ENCODE measurements around the gene NTN3. TPM values are rescaled to one million over a fixed set of nuclear protein-coding genes. Genes with fewer than 3 reads are reported as not detected.

The NTN3 gene
- total and polyA plus RNA-seq, 2 of the 8 experiments (the other 6 are each of a cell fraction or from before 2014, with no cell fraction given): 0.30 to 0.34 TPM

- Histone ChIP-seq H3K23ac (ENCODE audit: insufficient read length) (no peak overlapping the region), H3K9me3 (ENCODE audit: insufficient read depth in 2 of 2, low read depth in 1 of 2, low read length in 1 of 2) (no peaks in the 10 kb centered on the region), H4K91ac (replicated peaks; ENCODE audit: insufficient read length, low read length) (no peak overlapping the region), H2BK20ac (ENCODE audit: low read length) (no peak overlapping the region), H3K18ac (ENCODE audit: extremely low read depth, low read length) (no peak overlapping the region), H3K79me2 (ENCODE audit: control insufficient read depth in 1 of 2, insufficient read depth in 2 of 2, low read length in 2 of 2) (peaks cover 0 to 4% of the 10 kb centered on the region in 2 experiments; a peak in 1 of 4 replicates), H4K8ac (ENCODE audit: extremely low read depth, insufficient read depth, low read length) (no peak overlapping the region; the same call in 1 of the 2 replicates), H2BK120ac (replicated peaks; ENCODE audit: low read depth, low read length) (no peak overlapping the region), H2BK12ac (ENCODE audit: low read depth, low read length) (no peak overlapping the region), H2AK5ac (ENCODE audit: low read depth, low read length) (no peak overlapping the region), H3K56ac (replicated peaks; ENCODE audit: insufficient read length, low read depth, low read length) (no peak overlapping the region), H3K79me1 (ENCODE audit: low read depth, low read length) (peaks cover 14% of the 10 kb centered on the region; the same call in 1 of the 2 replicates), H3K14ac (ENCODE audit: insufficient read length) (no peak overlapping the region), H4K5ac (ENCODE audit: insufficient read length, low read depth, low read length) (no peak overlapping the region), H3K4ac (replicated peaks; ENCODE audit: insufficient read length, low read depth, low read length) (no peak overlapping the region), H3K27me3 (replicated peaks in 1 of 4; ENCODE audit: control insufficient read depth in 3 of 4, extremely low read depth in 1 of 4, insufficient read depth in 3 of 4, low read length in 3 of 4) (peaks cover 19 to 42% (median 31%) of the 10 kb centered on the region in 4 experiments), H3K4me1 (replicated peaks in 1 of 4; ENCODE audit: control insufficient read depth in 3 of 4, insufficient read depth in 4 of 4, low read length in 3 of 4) (peaks cover 0 to 22% (median 9%) of the 10 kb centered on the region in 4 experiments; a peak in 5 of 7 replicates), H2BK15ac (ENCODE audit: low read length) (no peak overlapping the region), H4K20me1 (replicated peaks in 1 of 2; ENCODE audit: control insufficient read depth in 1 of 2, insufficient read depth in 2 of 2, low read length in 2 of 2) (peaks cover 9 to 21% of the 10 kb centered on the region in 2 experiments), H3K4me3 (ENCODE audit: extremely low read depth in 1 of 4, insufficient read depth in 2 of 4, low read depth in 3 of 4, low read length in 4 of 4) (peak overlapping the region in 1 of 4 experiments; percentile 83; a peak in 1 of 8 replicates), H3K23me2 (ENCODE audit: low read depth, low read length) (peaks cover 18% of the 10 kb centered on the region; the same call in 1 of the 2 replicates), H2BK5ac (ENCODE audit: low read depth, low read length) (no peak overlapping the region), H3K36me3 (ENCODE audit: control insufficient read depth in 2 of 4, insufficient read depth in 4 of 4, low read length in 3 of 4) (no peaks in the 10 kb centered on the region), H3K4me2 (ENCODE audit: insufficient read depth in 1 of 2, low read depth in 2 of 2, low read length in 2 of 2) (peak overlapping the region; percentile 73 to 83), H2AFZ (ENCODE audit: low read length) (no peak overlapping the region), H3K9ac (replicated peaks in 1 of 4; ENCODE audit: extremely low read depth in 1 of 4, low read depth in 3 of 4, low read length in 3 of 4) (no peak overlapping the region), H3K27ac (ENCODE audit: low read depth, low read length) (no peak overlapping the region)
- TF ChIP-seq CHD1 (IDR thresholded peaks at IDR 0.05; ENCODE audit: low read depth, low read length): no peak
- TF ChIP-seq CEBPB (IDR thresholded peaks at IDR 0.05; ENCODE audit: low read depth, low read length): no peak
- TF ChIP-seq SP1 (IDR thresholded peaks at IDR 0.05; ENCODE audit: low read depth, low read length): no peak
- no peak for TF ChIP-seq POLR2A (IDR thresholded peaks at IDR 0.05; ENCODE audit: control extremely low read depth in 1 of 2, low read depth in 2 of 2, low read length in 2 of 2)
- TF ChIP-seq RNF2 (IDR thresholded peaks at IDR 0.05; ENCODE audit: borderline replicate concordance, low read depth, low read length, missing control alignments, poor library complexity, severe bottlenecking): no peak
- TF ChIP-seq TBP (IDR thresholded peaks at IDR 0.05; ENCODE audit: low read depth, low read length): no peak
- no peak for TF ChIP-seq TAF7 (optimal IDR thresholded peaks at IDR 0.05; ENCODE audit: borderline replicate concordance, low read depth, low read length)
- ChIA-PET POLR2A (ENCODE audit: partially characterized antibody) (interaction anchor here (1.1 to 1.7 kb wide), 2 partner anchors 11 to 277 kb away, joined by 3 to 5 read pairs; no protein-coding TSS in a partner anchor), CTCF (ENCODE audit: partially characterized antibody) (interaction anchor here (0.8 to 1.6 kb wide), 4 partner anchors 10 to 25 kb away, joined by 3 to 6 read pairs (median 3); no protein-coding TSS in a partner anchor)
- no peak for DNase-seq (ENCODE audit: low read depth in 1 of 2, low spot score in 2 of 2)
- FAIRE-seq: no peak
- 92% methylated on average over 9 of the region's 9 CpGs; no CpG with 5 or more reads in 1 of the 2 experiments for WGBS, 2 experiments (ENCODE audit: extremely low coverage in 1 of 2, insufficient coverage in 1 of 2, insufficient read length in 1 of 2, insufficient replicate concordance in 2 of 2, low coverage in 1 of 2, low lambda C conversion rate in 2 of 2, missing lambda C conversion rate in 1 of 2)
Measured at GRCh38 chr16:2476345-2476720, 5.2 kb downstream of the NTN3 start.
